Sigmoid colon (tissue), 7 donors: ENCODE results near the gene CISD3. TPM values are rescaled to one million over a fixed set of nuclear protein-coding genes. Genes with fewer than 3 reads are reported as not detected.

Experiments
- DNase-seq: peaks from one replicate; pipeline ENCODE4 v3.0.0-alpha.2; 2019
- H3K27ac ChIP-seq, 4 donors: fragments of 200-600 bp; sonication (generic); one replicate each; pipeline ENCODE4 v1.5.1; 2016 to 2019; ENCODE audit warnings: mild to moderate bottlenecking in 1 of 4
- H3K27me3 ChIP-seq, 3 donors: fragments of 200-600 bp; sonication (generic); one replicate each; pipeline ENCODE4 v1.5.1; 2019; ENCODE audit warnings: mild to moderate bottlenecking in 1 of 3
- H3K36me3 ChIP-seq, 4 donors: fragments of 200-600 bp; sonication (generic); one replicate each; pipeline ENCODE4 v1.5.1; 2016 to 2019
- H3K4me1 ChIP-seq, 4 donors: fragments of 200-600 bp; sonication (generic); one replicate each; pipeline ENCODE4 v1.5.1; 2017 to 2019
- H3K4me3 ChIP-seq, 4 donors: fragments of 200-600 bp; sonication (generic); one replicate each; pipeline ENCODE4 v1.5.1; 2017 to 2019; ENCODE audit warnings: mild to moderate bottlenecking in 2 of 4, moderate library complexity in 1 of 4
- H3K9me3 ChIP-seq, 4 donors: fragments of 200-600 bp in 3 of 4; sonication (generic) in 3 of 4; one replicate each; pipeline versions ENCODE4 v1.5.1 to v1.6.1; 2013 to 2019
- CTCF ChIP-seq, 4 experiments: fragments of 450-650 bp in 3 of 4; fragments of 200-600 bp in 1 of 4; IDR thresholded peaks; one replicate each; pipeline ENCODE4 v1.5.1; 2016 to 2019; ENCODE audit warnings: antibody characterized with exemption in 4 of 4, mild to moderate bottlenecking in 3 of 4, moderate library complexity in 2 of 4
- EP300 ChIP-seq, 4 donors: sonication (generic); formaldehyde crosslinking; IDR thresholded peaks; one replicate each; pipeline ENCODE4 v1.6.1; 2017; ENCODE audit warnings: antibody characterized with exemption in 4 of 4
- POLR2A ChIP-seq, 2 donors: fragments of 450-650 bp; IDR thresholded peaks; one replicate each; pipeline ENCODE4 v1.6.1; 2016; ENCODE audit warnings: antibody characterized with exemption in 2 of 2, mild to moderate bottlenecking in 2 of 2, moderate library complexity in 2 of 2
- POLR2AphosphoS5 ChIP-seq, 4 donors: sonication (generic); formaldehyde crosslinking; IDR thresholded peaks; one replicate each; pipeline ENCODE4 v1.6.1; 2017; ENCODE audit warnings: antibody characterized with exemption in 4 of 4
- WGBS, 2 donors: extraction: QIAGEN DNeasy Blood & Tissue Kit; methylation state at CpG; one replicate each; pipeline ENCODE4 v1.1.7; 2013; 5-methylcytosine and 5-hydroxymethylcytosine counted together
- intact Hi-C: fragments of 100-400 bp; cut with DNase I; formaldehyde crosslinking; loops from one replicate; pipeline ENCODE4 v1.15.1; 2023
- polyA plus RNA-seq, 3 donors: library from polyadenylated mRNA; stranded (reverse); fragments of 200-250 nt; gene quantifications; one replicate each; pipeline ENCODE4 v1.2.3, GENCODE V29; 2013
- total RNA-seq, 4 donors: library from RNA; depleted of rRNA; stranded (reverse); fragments of >200 nt; gene quantifications; one replicate each; pipeline ENCODE4 v1.1.0, GENCODE V29; 2016
- donor health status: healthy with polysubstance abuse.
- donor health status: Bipolar disorder and iron deficiency.
- donor health status: healthy.

Gene CISD3
- total and polyA plus RNA-seq, 7 donors, result 9.2 to 115 (median 19.3) TPM

- WGBS, 2 donors, result 24 to 30% methylated on average over 14 of the region's 14 CpGs
- DNase-seq, result no peak
- TF ChIP-seq POLR2AphosphoS5 (IDR thresholded peaks at IDR 0.05), result no peak
- Histone ChIP-seq H3K27me3 (no peaks in the 10 kb centered on the region), H3K4me3 (peak overlapping the region; percentile 42 to 84 (median 72)), H3K36me3 (peaks cover 0 to 15% (median 2%) of the 10 kb centered on the region in 4 donors), H3K9me3 (no peaks in the 10 kb centered on the region), H3K27ac (peak overlapping the region; percentile 83 to 94 (median 88)), H3K4me1 (peaks cover 2 to 42% (median 40%) of the 10 kb centered on the region in 4 donors)
- intact Hi-C loops, result loop anchor here (2.0 kb wide), 1 partner anchor 23 kb away; no protein-coding TSS in a partner anchor
Measured at GRCh38 chr17:38729368-38729885, 714 bp upstream of the CISD3 start.

GRCh38 chr17:38730526-38731379 is 612 bp downstream of the CISD3 start:
- whole genome bisulfite sequencing, 2 donors, result 5 to 25% methylated on average over 27 of the region's 27 CpGs
- Histone ChIP-seq H3K27ac (peak overlapping the region; percentile 87 to 94 (median 90)), H3K9me3 (no peaks in the 10 kb centered on the region), H3K36me3 (peaks cover 0 to 13% (median 3%) of the 10 kb centered on the region in 4 donors), H3K4me3 (peak overlapping the region; percentile 63 to 84 (median 80)), H3K4me1 (peaks cover 2 to 44% (median 39%) of the 10 kb centered on the region in 4 donors), H3K27me3 (no peaks in the 10 kb centered on the region)
- peak; percentile 93 for DNase-seq
- intact Hi-C loops, result loop anchor here (1.0 to 5.0 kb wide), 3 partner anchors 20 to 69 kb away; partner anchors contain the start of gene PIP4K2B
- TF ChIP-seq EP300 (IDR thresholded peaks at IDR 0.05), result no peak
- peak in 1 of 2 donors; percentile 56 for TF ChIP-seq POLR2A (IDR thresholded peaks at IDR 0.05)
- peak in 2 of 4 donors; percentile 55 to 60 for TF ChIP-seq POLR2AphosphoS5 (IDR thresholded peaks at IDR 0.05)

- WGBS, 2 donors, result 12 to 63% methylated on average over 8 of the region's 8 CpGs
- Histone ChIP-seq H3K4me1 (peaks cover 2 to 45% (median 39%) of the 10 kb centered on the region in 4 donors), H3K27me3 (no peaks in the 10 kb centered on the region), H3K4me3 (peak overlapping the region in 2 of 4 donors; percentile 63 to 80), H3K36me3 (peaks cover 0 to 22% (median 6%) of the 10 kb centered on the region in 4 donors), H3K27ac (peak overlapping the region; percentile 87 to 94 (median 90)), H3K9me3 (no peaks in the 10 kb centered on the region)
- peak; percentile 79 for DNase-seq
- intact Hi-C loops, result loop anchor here (2.0 to 5.0 kb wide), 2 partner anchors 19 to 39 kb away; no protein-coding TSS in a partner anchor
- TF ChIP-seq POLR2AphosphoS5 (IDR thresholded peaks at IDR 0.05), result no peak
- TF ChIP-seq POLR2A (IDR thresholded peaks at IDR 0.05), result no peak
- TF ChIP-seq CTCF (IDR thresholded peaks at IDR 0.05), result no peak
- TF ChIP-seq EP300 (IDR thresholded peaks at IDR 0.05), result no peak
Measured at GRCh38 chr17:38731526-38732294, 1.6 kb downstream of the CISD3 start.

GRCh38 chr17:38732376-38733281 is 2.5 kb downstream of the CISD3 start:
- no peak for DNase-seq
- Histone ChIP-seq H3K9me3 (no peaks in the 10 kb centered on the region), H3K36me3 (peaks cover 0 to 30% (median 6%) of the 10 kb centered on the region in 4 donors), H3K27ac (peak overlapping the region; percentile 87 to 94 (median 90)), H3K27me3 (no peaks in the 10 kb centered on the region), H3K4me1 (peaks cover 2 to 45% (median 39%) of the 10 kb centered on the region in 4 donors), H3K4me3 (no peak overlapping the region)
- TF ChIP-seq EP300 (IDR thresholded peaks at IDR 0.05) (no peak), POLR2AphosphoS5 (IDR thresholded peaks at IDR 0.05) (no peak), CTCF (IDR thresholded peaks at IDR 0.05) (no peak), POLR2A (IDR thresholded peaks at IDR 0.05) (no peak)
- intact Hi-C loops, result loop anchor here (5.0 kb wide), 1 partner anchor 40 kb away; no protein-coding TSS in a partner anchor
- 48 to 76% methylated on average over 7 of the region's 7 CpGs for WGBS, 2 donors
